ENCODE data around the gene AGAP5.
A peak's percentile ranks its signal among the peaks of the same experiment; 100 is the strongest.
"Not testable (repeated sequence)": the region's sequence is repeated elsewhere in the genome, so short reads cannot be mapped to it uniquely, and the experiment has no call there.

Gene AGAP5

DNA sequence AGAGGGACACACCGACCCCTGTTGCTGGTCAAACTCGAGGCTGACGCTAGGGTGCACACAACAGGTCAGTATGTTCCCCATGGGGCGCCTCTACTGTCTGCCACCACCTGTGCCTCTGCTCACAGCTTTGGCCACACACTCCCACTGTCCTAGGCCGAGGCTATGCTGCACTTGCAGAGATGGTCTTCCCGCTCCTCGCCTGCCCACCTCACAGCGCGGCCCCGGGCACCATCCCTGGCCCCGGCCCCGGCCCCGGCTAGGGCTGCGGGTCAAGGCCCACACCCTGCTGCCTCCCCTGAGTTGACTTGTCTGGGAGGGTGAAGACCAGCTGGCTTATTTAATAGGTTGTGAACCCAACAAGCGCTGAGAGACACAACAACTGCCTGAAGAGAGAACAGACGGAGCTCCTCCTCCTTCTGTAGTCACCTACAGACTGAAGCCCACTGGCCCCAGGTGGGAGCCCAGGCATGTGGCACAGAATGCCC lies at the start of gene AGAP5:
TSS of gene AGAP5 (minus strand) at position 435 of the 485 bp plus-strand sequence. CDS start at position 81, 354 bp downstream.
- not testable (repeated sequence) for DNase-seq (ENCODE audit: low spot score)

DNA sequence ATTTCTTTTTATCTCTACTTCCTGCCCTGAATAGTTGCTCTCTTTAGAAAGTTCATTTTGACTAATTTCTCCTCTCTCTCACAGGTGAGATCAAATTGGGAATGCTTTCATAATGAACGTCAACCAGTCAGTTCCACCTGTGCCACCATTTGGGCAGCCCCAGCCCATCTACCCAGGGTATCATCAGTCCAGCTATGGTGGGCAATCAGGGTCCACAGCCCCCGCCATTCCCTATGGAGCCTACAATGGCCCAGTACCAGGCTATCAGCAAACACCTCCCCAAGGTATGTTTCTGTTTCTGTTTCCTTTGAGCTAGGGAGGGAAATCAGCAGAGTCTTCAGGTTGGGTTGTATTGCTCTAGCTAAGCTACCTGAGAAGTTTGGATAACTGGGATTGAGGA lies 48.8 kb upstream of the AGAP5 start:
- DNase-seq (ENCODE audit: low spot score), result no peak

DNA sequence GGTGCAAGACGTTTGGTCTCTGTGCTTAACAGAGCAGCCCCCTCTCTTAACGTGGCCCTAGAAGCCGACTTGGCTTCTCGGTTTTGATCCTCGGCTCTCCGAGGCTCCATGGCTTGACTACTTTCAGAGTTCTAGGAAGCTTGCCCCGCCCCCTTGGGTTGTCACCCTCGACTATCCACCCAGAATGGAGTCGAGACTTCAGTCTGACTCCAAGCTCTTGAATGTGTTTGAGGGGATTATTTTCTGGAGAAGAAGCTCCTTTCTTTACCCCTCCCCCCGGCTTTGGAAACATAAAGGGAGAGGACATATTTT lies 46.7 kb upstream of the AGAP5 start:
- no peak for DNase-seq (ENCODE audit: low spot score)

DNA sequence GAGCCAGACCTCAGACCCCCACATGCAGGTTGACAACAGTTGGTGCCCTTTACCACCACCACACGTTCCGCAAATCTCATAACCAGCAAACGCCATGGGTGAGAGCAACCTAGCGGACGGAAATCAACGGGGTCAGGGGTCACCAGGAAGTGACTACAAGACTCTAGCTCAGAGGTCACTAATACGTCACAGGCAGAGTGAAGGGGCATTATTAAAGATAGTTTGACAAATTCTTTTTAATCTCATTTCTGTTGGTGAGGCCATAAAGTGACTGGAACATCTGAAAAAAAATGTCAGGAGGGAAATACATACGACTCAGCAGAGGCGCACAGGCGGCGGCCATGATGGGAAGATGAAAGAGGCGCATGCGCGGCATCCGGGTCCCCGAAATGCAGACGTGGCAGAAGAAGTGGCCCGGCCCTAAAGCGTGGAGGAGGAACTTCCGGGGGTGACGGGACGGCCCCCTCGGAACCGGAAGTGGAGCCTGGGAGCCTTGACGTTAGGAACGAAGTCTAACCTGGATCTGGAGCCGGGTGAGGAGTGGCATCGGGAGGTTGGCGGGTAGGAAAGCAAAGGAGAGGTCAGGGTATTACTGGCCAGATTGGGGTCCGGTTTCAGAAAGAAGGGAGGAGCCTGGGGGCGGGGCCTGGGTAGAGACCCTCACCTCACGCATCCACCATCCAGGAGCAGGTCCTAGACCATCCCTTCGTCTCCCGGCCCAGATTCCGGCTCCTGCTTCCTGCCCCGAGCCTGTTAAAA lies 46.2 kb upstream of the AGAP5 start, which contains the start of gene SEC24C:
TSS of gene SEC24C (plus strand) at position 468 of the 759 bp plus-strand sequence. CDS start 2,461 bp downstream, outside the sequence.
- peak; percentile 96 for DNase-seq (ENCODE audit: low spot score)

DNA sequence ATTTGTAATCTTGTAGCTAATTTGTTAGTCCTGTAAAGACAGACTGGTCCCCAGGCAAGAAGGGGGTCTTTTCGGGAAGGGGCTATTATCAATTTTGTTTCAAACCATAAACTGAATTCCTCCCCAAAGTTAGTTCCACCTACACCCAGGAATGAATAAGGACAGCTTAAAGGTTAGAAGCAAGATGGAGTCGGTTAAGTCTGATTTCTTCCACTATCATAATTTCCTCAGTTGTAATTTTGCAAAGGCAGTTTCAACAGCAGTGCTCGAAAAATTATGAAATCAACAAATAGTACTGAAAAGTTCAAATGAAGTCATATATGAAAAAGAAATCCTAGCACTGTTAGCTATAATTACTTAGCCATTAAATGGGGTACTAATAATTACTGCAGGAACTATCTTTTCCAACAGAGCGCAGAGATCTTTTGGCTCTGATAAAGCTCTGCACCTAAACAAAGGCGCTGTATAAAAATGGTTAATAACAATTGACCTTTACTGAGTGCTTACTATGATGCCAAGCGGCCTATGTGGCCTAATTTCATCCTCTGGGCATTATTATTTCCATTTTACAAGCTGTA lies 45.5 kb upstream of the AGAP5 start:
- DNase-seq (ENCODE audit: low spot score), result no peak

- no peak for DNase-seq (ENCODE audit: low spot score)
Measured at GRCh38 chr10:73742454-73742734, 44.5 kb upstream of the AGAP5 start.

DNA sequence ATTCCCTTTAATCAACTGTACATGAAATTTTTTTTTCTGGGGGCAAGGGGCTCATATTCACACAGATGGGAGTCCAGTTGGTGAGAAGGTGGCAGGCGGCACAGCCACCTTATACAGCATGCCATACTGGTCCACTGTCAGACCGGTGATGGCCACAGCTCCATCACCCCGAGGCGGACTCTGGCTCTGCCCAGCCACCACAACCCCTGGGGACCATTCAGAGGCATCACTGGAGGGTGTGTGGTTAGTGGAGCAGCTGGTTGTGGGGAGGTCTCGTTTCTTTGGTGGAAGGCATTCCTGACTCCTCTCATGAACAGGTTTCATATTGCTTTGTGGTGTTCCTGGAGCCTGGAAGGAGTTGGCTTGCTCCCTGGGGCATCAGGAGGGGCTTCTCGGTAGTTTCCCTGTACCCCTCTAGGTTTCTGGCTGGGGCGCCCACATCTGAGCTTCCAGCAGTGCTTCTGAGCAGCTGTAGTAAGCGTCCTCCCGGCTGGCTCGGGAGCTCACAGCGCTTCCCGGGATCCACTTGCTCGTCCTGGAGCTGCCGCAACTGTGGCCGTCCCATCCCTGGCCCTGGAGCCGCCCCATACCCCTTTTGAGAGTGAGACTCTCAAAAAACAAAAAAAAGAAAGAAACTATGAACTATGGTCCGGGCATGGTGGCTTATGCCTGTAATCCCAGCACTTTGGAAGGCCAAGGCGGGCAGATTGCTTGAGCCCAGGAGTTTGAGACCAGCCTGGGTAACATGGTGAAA lies 42.8 kb upstream of the AGAP5 start:
- not testable (repeated sequence) for DNase-seq (ENCODE audit: low spot score)

GRCh38 chr10:73734796-73735305 lies 36.9 kb upstream of the AGAP5 start:
- no peak for DNase-seq (ENCODE audit: low spot score)

DNA sequence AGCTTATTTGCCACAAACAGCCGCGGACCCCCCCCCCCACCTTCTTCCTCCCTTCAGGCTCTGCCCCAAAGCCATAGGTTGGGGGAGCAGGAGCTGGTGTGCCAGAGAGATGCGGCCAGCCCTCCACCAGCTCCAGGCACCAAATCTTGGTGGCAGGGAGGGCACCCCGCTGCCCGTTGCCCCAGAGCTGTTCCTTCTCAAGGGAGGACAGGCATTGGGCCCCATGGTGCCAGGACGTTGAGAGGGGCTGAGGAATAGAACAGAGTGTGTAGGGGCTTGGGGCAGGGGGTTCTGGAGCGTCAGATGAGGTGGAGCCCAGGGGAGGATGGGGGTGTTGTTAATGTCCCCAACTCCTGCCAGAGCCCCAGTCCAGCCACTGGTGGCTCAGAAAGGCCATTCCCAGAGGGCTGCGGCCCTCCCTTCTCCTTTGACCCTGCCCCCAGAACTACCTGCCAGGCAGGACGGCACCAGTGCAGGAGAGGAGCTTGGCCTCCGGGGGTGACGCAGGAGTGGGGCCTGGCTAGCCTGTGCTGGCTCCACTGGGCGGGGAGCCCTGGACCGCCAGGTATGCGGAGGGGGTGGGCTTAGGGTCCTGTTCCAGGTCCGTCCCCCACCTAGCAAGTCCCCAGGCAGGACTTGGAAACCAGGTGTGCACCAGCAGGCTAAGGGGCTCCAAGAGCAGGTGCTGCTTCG lies 36.3 kb upstream of the AGAP5 start:
- DNase-seq (ENCODE audit: low spot score), result no peak

GRCh38 chr10:73732931-73733623 lies 35.2 kb upstream of the AGAP5 start:
- no peak for DNase-seq (ENCODE audit: low spot score)

- no peak for DNase-seq (ENCODE audit: low spot score)
Measured at GRCh38 chr10:73732426-73732825, 34.5 kb upstream of the AGAP5 start.

GRCh38 chr10:73731588-73732375 lies 33.9 kb upstream of the AGAP5 start:
- DNase-seq (ENCODE audit: low spot score), result no peak

DNA sequence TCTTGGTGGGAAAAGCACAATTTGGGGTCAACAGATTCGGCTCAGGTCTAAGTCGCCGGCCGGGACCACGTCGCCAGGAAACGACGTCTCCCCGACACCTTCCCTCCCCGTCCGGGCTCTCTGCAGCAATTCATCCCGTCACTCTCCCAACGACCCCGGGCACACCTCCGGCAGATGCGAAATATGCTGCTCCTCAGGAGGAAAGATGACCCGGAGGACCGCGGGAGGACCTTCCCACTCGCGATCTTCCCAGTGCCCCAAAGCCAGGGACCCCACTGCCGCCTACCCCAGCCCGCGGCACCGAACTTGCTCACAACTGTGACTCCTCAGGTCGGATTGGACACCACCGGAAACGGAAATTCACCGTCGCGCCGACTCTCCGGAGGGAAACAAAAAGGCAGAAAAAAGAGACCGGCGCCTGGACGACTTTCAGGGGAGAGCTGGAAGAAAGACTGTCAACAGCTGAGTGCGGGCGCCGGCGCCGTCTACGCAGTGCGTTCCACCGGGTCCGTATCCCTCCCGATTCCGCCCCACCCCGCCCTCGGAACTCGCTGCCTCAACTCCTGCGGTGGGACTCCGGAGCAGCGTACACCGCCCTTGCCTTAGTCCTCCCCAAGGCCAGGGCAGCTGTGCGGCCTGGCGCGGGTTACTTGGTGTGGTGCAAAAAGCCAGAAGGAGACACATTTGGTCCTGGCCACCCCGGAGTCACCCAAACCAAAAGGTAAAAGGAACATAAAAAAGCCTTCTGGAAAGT lies 32.4 kb upstream of the AGAP5 start:
- DNase-seq (ENCODE audit: low spot score), result peak; percentile 91

- not testable (repeated sequence) for DNase-seq (ENCODE audit: low spot score)
Measured at GRCh38 chr10:73729781-73730152, 31.9 kb upstream of the AGAP5 start.

DNA sequence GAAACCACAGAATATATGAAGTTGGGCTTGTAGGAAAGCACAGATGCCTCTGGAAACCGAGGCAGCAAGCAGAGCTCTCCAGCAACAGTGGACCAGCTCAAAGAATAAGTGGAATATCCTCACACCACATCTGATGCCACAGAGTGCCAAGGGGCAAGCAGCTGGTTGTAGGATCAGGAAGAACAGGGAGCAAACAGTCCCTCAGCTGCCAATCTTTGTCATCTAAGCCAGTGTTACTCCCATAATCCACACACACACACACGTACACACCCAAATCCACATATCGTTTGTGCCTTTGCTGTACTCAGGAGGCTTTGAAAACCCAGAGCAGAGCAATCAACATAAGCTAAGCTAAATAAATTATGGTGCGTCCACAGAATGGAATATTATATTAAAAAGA lies 25.6 kb upstream of the AGAP5 start:
- no peak for DNase-seq (ENCODE audit: low spot score)

DNA sequence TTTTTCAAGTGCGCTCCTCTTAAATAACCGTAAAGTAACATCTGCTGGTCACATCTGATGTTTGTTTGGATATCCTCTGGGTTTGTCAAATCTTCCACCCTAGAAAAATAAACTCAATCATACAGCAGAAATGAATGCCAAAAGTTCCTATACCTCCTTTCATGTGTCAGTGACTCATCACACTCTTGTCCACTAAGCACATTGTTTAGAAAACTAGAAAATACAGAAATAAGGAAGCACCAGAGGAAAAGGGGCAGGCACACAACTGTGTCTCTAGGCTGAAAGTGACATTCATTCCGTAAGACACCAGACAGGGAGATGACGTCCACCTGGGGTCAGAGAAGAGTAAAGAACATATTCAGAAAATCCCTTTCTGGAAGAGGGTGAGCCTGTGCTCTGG lies 22.7 kb upstream of the AGAP5 start:
- not testable (repeated sequence) for DNase-seq (ENCODE audit: low spot score)

DNA sequence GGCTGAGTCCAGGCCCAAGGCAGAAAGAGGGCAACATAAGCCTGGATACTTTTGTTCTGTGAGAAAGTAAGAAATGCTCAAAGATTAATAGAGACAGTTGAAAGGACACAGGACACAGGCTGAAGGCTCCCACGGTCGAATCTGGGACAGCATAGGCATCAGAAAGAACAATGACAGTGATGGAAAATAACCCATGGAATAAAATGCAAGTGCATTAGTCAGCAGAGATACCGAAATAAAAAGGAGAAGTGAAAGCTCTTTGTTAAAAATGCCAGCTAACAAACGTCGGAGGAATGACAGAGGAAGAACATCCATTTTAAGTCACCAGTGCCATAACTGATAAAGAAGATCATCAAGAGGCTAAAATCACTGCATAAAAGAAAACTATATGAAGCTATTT lies 19.6 kb upstream of the AGAP5 start:
- peak; percentile 43 for DNase-seq (ENCODE audit: low spot score)

- no peak for DNase-seq (ENCODE audit: low spot score)
Measured at GRCh38 chr10:73716251-73716650, 18.3 kb upstream of the AGAP5 start.

- DNase-seq (ENCODE audit: low spot score), result not testable (repeated sequence)
Measured at GRCh38 chr10:73715179-73716156, 17.6 kb upstream of the AGAP5 start.

Measured in Ammon's horn (tissue), 1 donor.